ENCODE results near the gene VMAC.

DNA sequence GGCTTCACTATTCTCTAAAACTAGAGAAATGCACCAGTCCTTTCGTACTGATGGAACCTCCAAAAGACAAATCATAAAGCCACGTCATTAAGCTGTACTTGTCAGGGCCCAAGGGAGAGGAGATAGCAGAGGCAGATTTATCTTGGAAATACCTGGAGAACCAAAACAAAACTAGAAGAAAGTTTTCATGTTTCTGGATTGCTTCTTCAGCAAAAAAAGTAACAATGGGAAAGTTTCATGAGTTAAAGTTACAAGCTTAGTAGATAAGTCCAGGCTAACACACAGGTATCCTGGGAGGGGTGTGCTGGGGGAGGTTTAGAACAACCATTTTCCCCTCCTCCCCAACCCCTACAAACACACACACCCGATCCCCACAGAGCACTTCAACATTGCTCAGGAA is 51.7 kb downstream of the VMAC start:
- TF ChIP-seq, protein P1, sequence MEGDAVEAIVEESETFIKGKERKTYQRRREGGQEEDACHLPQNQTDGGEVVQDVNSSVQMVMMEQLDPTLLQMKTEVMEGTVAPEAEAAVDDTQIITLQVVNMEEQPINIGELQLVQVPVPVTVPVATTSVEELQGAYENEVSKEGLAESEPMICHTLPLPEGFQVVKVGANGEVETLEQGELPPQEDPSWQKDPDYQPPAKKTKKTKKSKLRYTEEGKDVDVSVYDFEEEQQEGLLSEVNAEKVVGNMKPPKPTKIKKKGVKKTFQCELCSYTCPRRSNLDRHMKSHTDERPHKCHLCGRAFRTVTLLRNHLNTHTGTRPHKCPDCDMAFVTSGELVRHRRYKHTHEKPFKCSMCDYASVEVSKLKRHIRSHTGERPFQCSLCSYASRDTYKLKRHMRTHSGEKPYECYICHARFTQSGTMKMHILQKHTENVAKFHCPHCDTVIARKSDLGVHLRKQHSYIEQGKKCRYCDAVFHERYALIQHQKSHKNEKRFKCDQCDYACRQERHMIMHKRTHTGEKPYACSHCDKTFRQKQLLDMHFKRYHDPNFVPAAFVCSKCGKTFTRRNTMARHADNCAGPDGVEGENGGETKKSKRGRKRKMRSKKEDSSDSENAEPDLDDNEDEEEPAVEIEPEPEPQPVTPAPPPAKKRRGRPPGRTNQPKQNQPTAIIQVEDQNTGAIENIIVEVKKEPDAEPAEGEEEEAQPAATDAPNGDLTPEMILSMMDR (IDR thresholded peaks at IDR 0.05), result no peak
- TF ChIP-seq POLR2A (IDR thresholded peaks at IDR 0.05), result no peak
- TF ChIP-seq EP300 (IDR thresholded peaks at IDR 0.05), result no peak

Measured in ovary (tissue), 3 donors.